Type B pancreatic cell (in vitro differentiated cells): Measurements from ENCODE around the gene CNTN4. TPM values are rescaled to one million over a fixed set of nuclear protein-coding genes. Genes with fewer than 3 reads are reported as not detected.
"Not testable (repeated sequence)": the region's sequence is repeated elsewhere in the genome, so short reads cannot be mapped to it uniquely, and the experiment has no call there.

Source experiments
- DNase-seq: peaks from one replicate; pipeline ENCODE4 v3.0.0; 2021; ENCODE audit warnings: mixed read lengths; ENCODE audit not compliant: unreplicated experiment; ENCODE audit errors: extremely low spot score
- H3K27ac Mint-ChIP-seq: 2 replicates; pipeline ENCODE4 v1.8.0; 2021; ENCODE audit warnings: mild to moderate bottlenecking, mixed read lengths
- H3K27me3 Mint-ChIP-seq: 2 replicates; pipeline ENCODE4 v1.8.0; 2021; ENCODE audit warnings: mixed read lengths
- H3K36me3 Mint-ChIP-seq: 2 replicates; pipeline ENCODE4 v1.8.0; 2021; ENCODE audit warnings: mixed read lengths
- H3K4me1 Mint-ChIP-seq: one replicate; pipeline ENCODE4 v1.8.0; 2021; ENCODE audit warnings: mixed read lengths; ENCODE audit not compliant: unreplicated experiment
- H3K4me3 Mint-ChIP-seq: 2 replicates; pipeline ENCODE4 v1.8.0; 2021; ENCODE audit warnings: mild to moderate bottlenecking, mixed read lengths
- H3K9me3 Mint-ChIP-seq: 2 replicates; pipeline ENCODE4 v1.8.0; 2021; ENCODE audit warnings: mixed read lengths
- CTCF ChIP-seq: fragments of 200-600 bp; sonication (generic); conservative IDR thresholded peaks from 2 replicates; pipeline ENCODE4 v1.5.0; 2021; ENCODE audit warnings: antibody characterized with exemption, mild to moderate bottlenecking
- total RNA-seq: library from RNA; stranded (reverse); gene quantifications from 2 replicates; pipeline ENCODE4 v1.2.1, GENCODE V29; 2021; ENCODE audit warnings: low replicate concordance

The CNTN4 gene
- total RNA-seq, 1 donor from 2014 or later, result 29.7 TPM

GRCh38 chr3:2984005-2984830, 885.6 kb downstream of the CNTN4 start:
- H3K9me3 Mint-ChIP-seq, result no peaks in the 10 kb centered on the region
- no peak for TF ChIP-seq CTCF
- peaks cover 4% of the 10 kb centered on the region for H3K4me1 Mint-ChIP-seq
- peaks cover 4% of the 10 kb centered on the region for H3K36me3 Mint-ChIP-seq
- no peaks in the 10 kb centered on the region for H3K27me3 Mint-ChIP-seq
- H3K27ac Mint-ChIP-seq, result no peak overlapping the region
- H3K4me3 Mint-ChIP-seq, result no peak overlapping the region
- no peak for DNase-seq

- H3K27ac Mint-ChIP-seq, result no peak overlapping the region
- DNase-seq, result no peak
- no peak overlapping the region for H3K4me3 Mint-ChIP-seq
- no peaks in the 10 kb centered on the region for H3K9me3 Mint-ChIP-seq
- H3K27me3 Mint-ChIP-seq, result no peaks in the 10 kb centered on the region
- H3K4me1 Mint-ChIP-seq, result no peaks in the 10 kb centered on the region
- TF ChIP-seq CTCF, result no peak
- H3K36me3 Mint-ChIP-seq, result peaks cover 4% of the 10 kb centered on the region
These were observed 886.2 kb downstream of the CNTN4 start for GRCh38 chr3:2984831-2985220.

- TF ChIP-seq CTCF, result no peak
- no peaks in the 10 kb centered on the region for H3K4me1 Mint-ChIP-seq
- H3K36me3 Mint-ChIP-seq, result peaks cover 4% of the 10 kb centered on the region
- H3K9me3 Mint-ChIP-seq, result no peaks in the 10 kb centered on the region
- H3K27me3 Mint-ChIP-seq, result no peaks in the 10 kb centered on the region
- H3K4me3 Mint-ChIP-seq, result no peak overlapping the region
- no peak overlapping the region for H3K27ac Mint-ChIP-seq
- DNase-seq, result no peak
These were observed 886.8 kb downstream of the CNTN4 start for GRCh38 chr3:2985479-2985878.

GRCh38 chr3:2992534-2992933, 893.9 kb downstream of the CNTN4 start:
- no peaks in the 10 kb centered on the region for H3K9me3 Mint-ChIP-seq
- no peak overlapping the region for H3K27ac Mint-ChIP-seq
- H3K27me3 Mint-ChIP-seq, result no peaks in the 10 kb centered on the region
- H3K36me3 Mint-ChIP-seq, result no peaks in the 10 kb centered on the region
- H3K4me3 Mint-ChIP-seq, result no peak overlapping the region
- peaks cover 6% of the 10 kb centered on the region for H3K4me1 Mint-ChIP-seq
- no peak for DNase-seq
- no peak for TF ChIP-seq CTCF

- H3K27ac Mint-ChIP-seq, H3K36me3 Mint-ChIP-seq, H3K4me1 Mint-ChIP-seq, H3K4me3 Mint-ChIP-seq, DNase-seq, H3K9me3 Mint-ChIP-seq, H3K27me3 Mint-ChIP-seq: not testable (repeated sequence)
These were observed 894.5 kb downstream of the CNTN4 start for GRCh38 chr3:2993130-2993529.

GRCh38 chr3:2993736-2994135, 895.1 kb downstream of the CNTN4 start:
- peaks cover 6% of the 10 kb centered on the region for H3K4me1 Mint-ChIP-seq
- H3K36me3 Mint-ChIP-seq, result no peaks in the 10 kb centered on the region
- TF ChIP-seq CTCF, result no peak
- no peak overlapping the region for H3K27ac Mint-ChIP-seq
- H3K4me3 Mint-ChIP-seq, result no peak overlapping the region
- H3K9me3 Mint-ChIP-seq, result no peaks in the 10 kb centered on the region
- no peaks in the 10 kb centered on the region for H3K27me3 Mint-ChIP-seq
- DNase-seq, result no peak
